Measurements from ENCODE around the gene MT1H.
A peak's percentile ranks its signal among the peaks of the same experiment; 100 is the strongest.

Gene MT1H

GRCh38 chr16:56701534-56701933 is 31.9 kb downstream of the MT1H start:
- Histone ChIP-seq H3K36me3 (ENCODE audit: control insufficient read depth in 2 of 2, insufficient read depth in 1 of 2, low read length in 2 of 2) (no peaks in the 10 kb centered on the region), H3K9me3 (ENCODE audit: control insufficient read depth, insufficient read depth, low read depth, low read length) (no peaks in the 10 kb centered on the region), H3K27ac (ENCODE audit: extremely low read depth, low read depth, low read length) (no peak overlapping the region), H3K4me3 (ENCODE audit: low read depth, low read length) (no peak overlapping the region), H3K4me1 (ENCODE audit: control insufficient read depth, insufficient read depth, low read length) (no peaks in the 10 kb centered on the region)
- TF ChIP-seq ZNF19 (tag by site-specific recombination; IDR thresholded peaks at IDR 0.05; ENCODE audit: low read depth), result no peak
- TF ChIP-seq PRDM10 (tag by site-specific recombination; IDR thresholded peaks at IDR 0.05), result peak; percentile 60
- ChIA-PET POLR2A (interaction anchor here (0.8 to 1.0 kb wide), 2 partner anchors 44 to 250 kb away, joined by 5 to 6 read pairs; partner anchors contain the start of genes MT1F, NUDT21 and OGFOD1), CTCF (interaction anchor here (0.5 to 4.4 kb wide), 60 partner anchors 9 to 759 kb away, joined by 3 to 66 read pairs (median 4); partner anchors contain the start of gene MT2A)

GRCh38 chr16:56702836-56703235 is 33.2 kb downstream of the MT1H start:
- TF ChIP-seq KLF8 (tag by site-specific recombination; IDR thresholded peaks at IDR 0.05), result no peak
- H3K4me3 ChIP-seq (ENCODE audit: low read depth, low read length), result no peak overlapping the region
- H3K36me3 ChIP-seq (ENCODE audit: control insufficient read depth in 2 of 2, insufficient read depth in 1 of 2, low read length in 2 of 2), result no peaks in the 10 kb centered on the region
- POLR2A ChIA-PET, result no interaction called here
- no peak overlapping the region for H3K27ac ChIP-seq (ENCODE audit: extremely low read depth, low read depth, low read length)
- no peaks in the 10 kb centered on the region for H3K4me1 ChIP-seq (ENCODE audit: control insufficient read depth, insufficient read depth, low read length)
- CTCF ChIA-PET, result interaction anchor here (0.6 to 4.4 kb wide), 24 partner anchors 10 to 820 kb away, joined by 3 to 66 read pairs (median 6); partner anchors contain the start of gene MT2A
- no peaks in the 10 kb centered on the region for H3K9me3 ChIP-seq (ENCODE audit: control insufficient read depth, insufficient read depth, low read depth, low read length)

- Histone ChIP-seq H3K4me1 (ENCODE audit: control insufficient read depth, insufficient read depth, low read length) (no peaks in the 10 kb centered on the region), H3K9me3 (ENCODE audit: control insufficient read depth, insufficient read depth, low read depth, low read length) (no peaks in the 10 kb centered on the region), H3K36me3 (ENCODE audit: control insufficient read depth in 2 of 2, insufficient read depth in 1 of 2, low read length in 2 of 2) (no peaks in the 10 kb centered on the region), H3K27ac (ENCODE audit: extremely low read depth, low read depth, low read length) (no peak overlapping the region), H3K4me3 (ENCODE audit: low read depth, low read length) (no peak overlapping the region)
- POLR2A ChIA-PET, result no interaction called here
- CTCF ChIA-PET, result interaction anchor here (0.6 to 2.0 kb wide), 4 partner anchors 132 to 346 kb away, joined by 3 to 6 read pairs (median 3); no protein-coding TSS in a partner anchor
- TF ChIP-seq ZNF549 (tag by site-specific recombination; IDR thresholded peaks at IDR 0.05) (no peak), ZNF704 (tag by site-specific recombination; IDR thresholded peaks at IDR 0.05) (no peak), ZNF777 (tag by site-specific recombination; IDR thresholded peaks at IDR 0.05; ENCODE audit: borderline replicate concordance) (no peak), ZSCAN16 (tag by site-specific recombination; IDR thresholded peaks at IDR 0.05) (no peak), ZNF510 (tag by site-specific recombination; IDR thresholded peaks at IDR 0.05; ENCODE audit: insufficient replicate concordance) (no peak), ZNF558 (tag by site-specific recombination; IDR thresholded peaks at IDR 0.05) (no peak), KLF1 (tag by site-specific recombination; IDR thresholded peaks at IDR 0.05) (no peak), ZNF175 (tag by site-specific recombination; IDR thresholded peaks at IDR 0.05) (no peak), ZNF843 (tag by site-specific recombination; IDR thresholded peaks at IDR 0.05) (no peak), ZNF302 (tag by site-specific recombination; IDR thresholded peaks at IDR 0.05; ENCODE audit: low read depth) (no peak), ZNF148 (tag by site-specific recombination; IDR thresholded peaks at IDR 0.05; ENCODE audit: borderline replicate concordance) (no peak), HIC1 (tag by site-specific recombination; IDR thresholded peaks at IDR 0.05) (no peak), ZNF561 (tag by site-specific recombination; IDR thresholded peaks at IDR 0.05; ENCODE audit: borderline replicate concordance) (no peak)
These were observed 39.2 kb downstream of the MT1H start for GRCh38 chr16:56708525-56709442.
